OCI-M2 (cell line): ENCODE measurements around the gene PDE3B.
"Not testable (repeated sequence)": the region's sequence is repeated elsewhere in the genome, so short reads cannot be mapped to it uniquely, and the experiment has no call there.

ENCODE experiments used
- DNase-seq: peaks from one replicate; lab custom pipeline; 2025; ENCODE audit not compliant: unreplicated experiment; lab: John Stamatoyannopoulos, UW

PDE3B gene

GRCh38 chr11:14742849-14743559, 99.4 kb downstream of the PDE3B start:
- DNase-seq, result no peak

DNA sequence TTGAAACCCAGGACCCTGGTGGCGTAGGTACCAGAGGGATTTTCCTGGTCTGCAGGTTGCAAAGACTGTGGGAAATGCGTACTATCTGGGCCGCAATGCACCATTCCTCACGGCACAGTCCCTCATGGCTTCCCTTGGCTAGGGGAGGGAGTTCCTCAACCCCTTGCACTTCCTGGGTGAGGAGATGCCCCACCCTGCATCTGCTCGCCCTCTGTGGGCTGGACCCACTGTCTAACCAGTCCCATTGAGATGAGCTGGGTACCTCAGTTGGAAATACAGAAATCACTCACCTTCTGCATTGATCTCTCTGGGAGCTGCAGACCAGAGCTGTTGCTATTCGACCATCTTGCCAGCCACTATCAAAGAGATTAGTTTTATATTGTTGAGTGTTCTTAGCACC, 100.1 kb downstream of the PDE3B start:
- DNase-seq, result not testable (repeated sequence)

DNA sequence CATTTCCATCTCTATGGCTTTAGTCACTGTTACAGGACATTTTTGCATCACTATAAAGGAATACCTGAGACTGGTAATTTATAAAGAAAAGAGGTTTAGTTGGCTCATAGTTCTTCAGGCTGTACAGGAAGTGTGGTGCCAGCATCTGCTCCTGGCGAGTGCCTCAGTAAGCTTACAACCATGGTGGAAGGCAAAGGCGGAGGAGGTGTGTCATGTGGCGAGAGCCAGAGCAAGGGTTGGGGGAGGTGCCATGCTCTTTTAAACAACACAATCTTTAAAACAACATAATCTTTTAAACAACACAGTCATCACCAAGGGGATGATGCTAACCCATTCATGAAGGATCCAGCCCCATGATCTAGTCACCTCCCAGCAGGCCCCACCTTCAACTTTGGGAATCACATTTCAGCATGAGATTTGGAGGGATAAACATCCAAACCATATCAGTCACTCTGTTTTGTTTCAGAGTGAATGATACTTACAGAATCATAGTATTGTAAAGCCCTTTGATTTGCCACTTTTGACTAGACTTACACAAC, 103.3 kb downstream of the PDE3B start:
- no peak for DNase-seq

DNA sequence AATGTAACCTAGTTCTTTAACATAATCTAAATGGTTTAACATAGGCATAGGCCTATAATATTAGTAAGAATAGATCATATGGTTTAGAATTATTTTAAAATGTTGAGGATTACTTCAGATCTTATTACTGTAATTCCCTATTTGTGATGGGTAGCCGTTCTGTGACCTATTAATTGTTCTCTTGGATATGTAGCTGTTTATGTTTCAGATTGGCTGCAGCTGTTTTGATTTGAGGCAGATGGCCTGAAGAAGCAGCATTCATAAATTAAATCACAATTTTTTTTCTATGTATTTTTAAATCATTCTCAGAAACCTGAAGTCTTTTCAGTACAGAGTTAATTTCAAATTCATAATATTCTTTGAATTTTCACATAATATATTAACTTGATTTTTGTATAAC, 104.5 kb downstream of the PDE3B start:
- DNase-seq, result no peak

GRCh38 chr11:14750911-14751310, 107.3 kb downstream of the PDE3B start:
- DNase-seq, result no peak

DNA sequence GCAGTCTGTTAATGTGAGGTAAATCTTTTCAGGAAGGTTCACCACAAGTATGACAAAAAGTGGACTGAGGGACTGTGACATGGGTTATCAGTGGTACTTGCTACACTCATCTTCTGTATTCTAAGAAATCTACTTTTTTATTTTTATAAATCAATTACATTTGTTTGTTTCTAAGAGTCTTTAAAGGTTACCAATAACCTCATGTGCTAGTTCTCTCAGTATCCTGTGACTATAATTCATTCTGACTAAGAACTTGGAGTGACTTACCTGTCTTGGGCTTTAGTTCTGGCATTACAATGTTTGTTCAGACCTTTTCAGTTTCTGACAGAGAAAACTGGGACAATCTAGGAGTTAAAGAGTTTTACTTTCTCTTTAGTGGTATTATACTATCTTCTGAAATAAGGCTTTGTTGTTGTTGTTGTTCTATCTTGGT, 108.4 kb downstream of the PDE3B start:
- no peak for DNase-seq

GRCh38 chr11:14755140-14755539, 111.5 kb downstream of the PDE3B start:
- DNase-seq, result no peak

DNA sequence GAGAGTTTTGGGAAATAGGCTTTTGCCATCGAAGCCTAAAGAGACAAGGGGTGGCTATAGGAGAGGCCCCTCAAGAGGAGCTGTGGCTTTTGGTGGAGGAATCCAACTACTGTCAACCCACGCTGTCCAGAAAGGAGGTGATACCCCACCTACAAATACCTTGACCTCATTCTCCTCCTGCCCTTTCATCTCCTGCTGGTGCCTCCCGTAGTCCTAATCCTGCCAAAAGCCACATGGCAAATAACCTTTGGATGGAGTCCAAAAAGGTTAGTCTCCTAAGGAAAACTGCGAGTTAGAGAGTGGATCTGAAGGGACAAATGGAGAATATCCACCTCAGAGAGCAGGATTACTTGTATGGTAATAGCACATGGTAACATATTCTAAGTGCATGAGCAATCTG, 112.7 kb downstream of the PDE3B start:
- DNase-seq, result no peak

DNA sequence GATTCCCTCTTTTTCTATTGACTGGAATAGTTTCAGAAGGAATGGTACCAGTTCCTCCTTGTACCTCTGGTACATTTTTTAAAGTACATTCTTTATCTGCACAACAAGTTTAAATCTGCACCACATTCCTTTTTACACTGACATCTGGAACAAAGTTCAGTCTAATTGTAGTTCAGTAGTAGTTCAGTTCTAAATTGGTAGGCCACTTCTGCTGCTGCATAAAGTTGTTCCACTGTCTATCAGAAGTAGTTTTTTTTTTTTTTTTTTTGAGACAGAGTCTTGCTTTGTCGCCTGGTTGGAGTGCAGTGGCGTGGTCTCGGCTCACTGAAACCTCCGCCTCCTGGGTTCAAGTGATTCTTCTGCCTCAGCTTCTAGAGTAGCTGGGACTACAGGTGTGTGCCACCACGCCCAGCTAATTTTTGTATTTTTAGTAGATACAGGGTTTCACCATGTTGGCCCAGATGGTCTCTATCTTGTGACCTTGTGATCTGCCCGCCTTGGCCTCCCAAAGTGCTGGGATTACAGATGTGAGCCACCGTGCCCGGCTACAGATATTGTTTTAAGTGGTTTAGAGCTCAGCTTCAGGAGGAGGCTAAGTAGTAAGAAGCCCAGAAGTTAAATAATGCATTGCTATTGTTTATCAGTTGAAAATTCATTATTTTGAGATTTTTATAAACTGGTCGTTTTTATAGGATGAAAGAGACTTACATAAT, 115.9 kb downstream of the PDE3B start:
- DNase-seq, result not testable (repeated sequence)

DNA sequence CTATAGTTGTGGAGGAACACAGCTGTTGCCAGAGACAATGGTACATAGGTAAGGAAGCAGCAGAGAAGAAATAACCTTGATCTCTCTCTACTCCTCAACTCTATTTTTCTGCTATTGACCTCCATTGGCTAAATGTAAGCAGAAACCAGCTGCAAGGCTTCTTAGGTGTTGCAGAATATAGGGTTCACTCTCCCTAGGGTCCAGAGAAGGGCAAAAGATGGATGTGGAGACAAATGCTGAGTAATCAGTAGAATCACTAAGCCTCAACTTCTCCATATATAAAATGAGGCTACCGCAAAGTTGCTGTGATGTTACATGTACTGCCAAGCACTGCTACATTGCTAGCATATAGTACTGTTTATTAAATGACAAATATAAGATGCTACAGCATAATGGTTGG, 120.6 kb downstream of the PDE3B start:
- DNase-seq, result no peak

DNA sequence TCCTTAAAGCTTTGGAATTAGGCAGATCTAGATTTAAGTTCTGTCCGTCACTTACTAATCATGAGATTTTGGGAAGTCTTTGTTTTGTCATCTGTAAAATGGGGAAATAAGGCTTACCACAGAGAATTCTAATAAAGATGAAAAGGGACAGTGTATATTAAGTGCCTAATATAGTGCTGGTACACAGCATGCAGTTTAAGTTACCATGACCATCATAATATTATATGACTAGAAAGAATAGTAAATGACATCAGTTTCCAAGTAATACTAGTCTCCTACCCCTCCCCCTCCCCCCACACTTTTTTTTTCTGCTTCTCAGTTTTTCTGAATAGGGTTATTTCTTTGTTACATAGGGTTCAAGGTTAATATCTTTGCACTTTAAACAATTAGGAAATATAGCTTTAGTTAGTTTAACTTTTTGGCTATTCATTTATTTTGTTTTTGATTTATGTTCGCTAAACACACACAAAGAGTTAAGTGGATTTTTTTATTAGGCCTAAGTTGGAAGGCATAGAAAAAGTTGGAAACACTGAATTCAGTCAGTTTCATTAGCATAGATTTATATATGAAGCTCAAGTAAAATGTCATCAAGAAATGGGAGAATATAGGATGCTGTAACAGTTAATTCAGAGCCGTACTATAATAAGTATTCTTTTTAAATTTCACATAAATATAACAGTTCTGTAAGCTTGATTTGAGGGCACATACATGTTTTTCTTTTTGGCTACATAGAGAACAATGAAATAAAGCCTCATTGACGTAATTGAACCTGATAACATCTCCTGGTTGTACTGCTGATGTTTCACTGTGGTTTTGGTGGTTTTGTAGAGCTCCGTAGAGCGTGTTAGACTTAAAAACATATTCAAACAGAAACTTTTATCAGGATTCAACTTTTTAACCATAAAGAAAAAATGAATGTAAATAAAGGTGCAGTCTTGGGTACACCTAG, 121.2 kb downstream of the PDE3B start:
- DNase-seq, result no peak

- no peak for DNase-seq
Measured at GRCh38 chr11:14766585-14766984, 123.0 kb downstream of the PDE3B start.

DNA sequence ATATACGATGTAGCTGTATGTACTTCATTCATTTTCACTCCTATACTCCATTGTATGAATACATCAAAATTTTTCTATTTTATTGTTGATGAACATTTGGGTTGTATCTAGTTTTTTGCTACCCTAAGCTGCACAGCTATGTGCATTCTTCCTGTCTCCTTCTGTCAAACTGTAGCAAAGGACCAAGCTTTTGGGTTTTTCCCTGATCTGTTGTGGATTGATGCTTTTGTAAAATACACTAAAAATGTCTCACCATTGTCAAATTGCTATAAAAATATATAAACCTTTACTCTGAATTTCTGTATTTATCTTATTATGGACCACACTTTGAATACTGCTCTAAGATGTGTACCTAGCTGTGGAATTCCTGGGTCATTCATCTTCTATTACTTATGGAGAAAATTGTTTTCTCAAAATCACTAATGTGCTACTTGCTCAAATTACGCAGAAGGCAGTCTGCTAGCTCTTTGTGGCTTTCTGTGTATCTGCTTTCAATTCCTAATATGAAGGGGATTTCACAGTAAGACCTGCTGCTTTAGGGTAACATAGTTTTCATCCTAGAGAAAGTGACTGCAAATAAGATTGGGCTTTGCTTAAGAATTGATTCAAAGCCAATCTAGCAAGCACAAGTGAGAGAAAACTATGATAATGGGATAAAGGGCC, 125.1 kb downstream of the PDE3B start:
- DNase-seq, result no peak

- no peak for DNase-seq
Measured at GRCh38 chr11:14773755-14774154, 130.2 kb downstream of the PDE3B start.

GRCh38 chr11:14774721-14775120, 131.1 kb downstream of the PDE3B start:
- no peak for DNase-seq

- DNase-seq, result no peak
Measured at GRCh38 chr11:14775897-14776296, 132.3 kb downstream of the PDE3B start.

DNA sequence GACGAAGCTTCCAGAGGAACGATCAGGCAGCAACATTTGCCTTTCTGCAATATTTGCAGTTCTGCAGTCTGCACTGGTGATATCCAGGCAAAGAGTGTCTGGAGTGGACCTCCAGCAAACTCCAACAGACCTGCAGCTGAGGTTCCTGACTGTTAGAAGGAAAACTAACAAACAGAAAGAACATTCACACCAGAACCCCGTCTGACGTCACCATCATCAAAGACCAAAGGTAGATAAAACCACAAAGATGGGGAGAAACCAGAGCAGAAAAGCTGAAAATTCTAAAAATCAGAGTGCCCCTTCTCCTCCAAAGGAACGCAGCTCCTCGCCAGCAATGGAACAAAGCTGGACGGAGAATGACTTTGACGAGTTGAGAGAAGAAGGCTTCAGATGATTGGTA, 134.9 kb downstream of the PDE3B start:
- not testable (repeated sequence) for DNase-seq

- DNase-seq, result no peak
Measured at GRCh38 chr11:14783788-14784187, 140.2 kb downstream of the PDE3B start.

- no peak for DNase-seq
Measured at GRCh38 chr11:14784230-14784629, 140.6 kb downstream of the PDE3B start.

DNA sequence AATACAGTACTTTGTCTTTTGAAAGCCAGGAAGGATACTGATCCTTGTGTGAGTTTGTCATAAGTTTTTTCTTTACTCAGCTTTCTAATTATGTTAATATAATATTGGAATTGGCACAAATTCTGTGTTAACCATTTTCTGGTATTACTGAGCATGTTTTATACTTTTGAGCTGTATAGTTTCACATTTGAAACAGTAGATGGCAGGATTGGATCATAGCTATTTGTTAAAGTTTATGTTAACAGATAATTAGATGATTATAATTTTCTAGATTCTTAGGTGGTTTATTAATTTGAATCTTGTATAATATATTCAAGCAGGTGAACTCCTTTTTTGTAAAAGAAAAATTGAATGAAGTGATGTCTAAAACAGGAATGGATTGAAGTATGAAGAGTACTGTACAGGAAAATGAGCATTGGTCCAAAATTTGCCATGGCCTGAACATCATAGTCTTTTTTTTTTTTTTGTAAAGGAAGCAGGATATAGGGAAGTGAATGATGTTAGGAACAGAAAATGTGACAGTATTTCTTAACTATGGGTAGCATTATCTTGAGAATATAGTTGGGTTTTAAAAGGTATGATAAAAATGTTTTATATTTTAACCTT, 146.4 kb downstream of the PDE3B start:
- no peak for DNase-seq
